Activated CD8-positive, alpha-beta T cell treated with anti-CD3 and anti-CD28 coated beads for 36 hours (primary cell): ENCODE data around the gene CYP2F1. TPM values are rescaled to one million over a fixed set of nuclear protein-coding genes. Genes with fewer than 3 reads are reported as not detected.

ENCODE experiments used
- ATAC-seq: fragments of 200-7000 bp; cut with Tn5 transposase; one replicate; pipeline ENCODE4 v1.10.0; 2021; ENCODE audit warnings: mild to moderate bottlenecking, moderate library complexity
- CTCF ChIA-PET: fragments of 350-600 bp; sonication (Branson Sonifier 250); formaldehyde crosslinking; loops from one replicate; lab custom pipeline; 2021; ENCODE audit warnings: antibody characterized with exemption; lab: Charles Lee
- POLR2A ChIA-PET: fragments of 350-600 bp; sonication (Branson Sonifier 250); formaldehyde crosslinking; loops from one replicate; lab custom pipeline; 2021; ENCODE audit warnings: antibody characterized with exemption; lab: Charles Lee
- DNase-seq: peaks from one replicate; pipeline ENCODE4 v3.0.0-alpha.2; 2020
- H3K27ac Mint-ChIP-seq: one replicate; pipeline ENCODE4 v1.8.0; 2021; ENCODE audit warnings: mild to moderate bottlenecking, mixed read lengths
- H3K27me3 Mint-ChIP-seq: one replicate; pipeline ENCODE4 v1.8.0; 2021; ENCODE audit warnings: mixed read lengths
- H3K36me3 Mint-ChIP-seq: one replicate; pipeline ENCODE4 v1.8.0; 2021; ENCODE audit warnings: low read depth, mixed read lengths
- H3K4me1 Mint-ChIP-seq: one replicate; pipeline ENCODE4 v1.8.0; 2021; ENCODE audit warnings: low read depth, mixed read lengths
- H3K4me3 Mint-ChIP-seq: one replicate; pipeline ENCODE4 v1.8.0; 2021; ENCODE audit warnings: mild to moderate bottlenecking, moderate library complexity, mixed read lengths
- H3K9me3 Mint-ChIP-seq: one replicate; pipeline ENCODE4 v1.8.0; 2021; ENCODE audit warnings: mixed read lengths
- intact Hi-C: fragments of 100-400 bp; cut with micrococcal nuclease; formaldehyde crosslinking; loops from one replicate; pipeline ENCODE4 v1.10.0; 2022
- total RNA-seq, 2 experiments: library from RNA; stranded (reverse); gene quantifications; one replicate each; pipeline ENCODE4 v1.2.3, GENCODE V29; 2021
- TF ChIP-seq, protein P1 (sequence below): fragments of 200-600 bp; IDR thresholded peaks from one replicate; pipeline ENCODE4 v1.8.0; 2022; ENCODE audit warnings: antibody characterized with exemption, mild to moderate bottlenecking

The CYP2F1 gene
- total RNA-seq, 2 experiments from 2014 or later, result not detected

DNA sequence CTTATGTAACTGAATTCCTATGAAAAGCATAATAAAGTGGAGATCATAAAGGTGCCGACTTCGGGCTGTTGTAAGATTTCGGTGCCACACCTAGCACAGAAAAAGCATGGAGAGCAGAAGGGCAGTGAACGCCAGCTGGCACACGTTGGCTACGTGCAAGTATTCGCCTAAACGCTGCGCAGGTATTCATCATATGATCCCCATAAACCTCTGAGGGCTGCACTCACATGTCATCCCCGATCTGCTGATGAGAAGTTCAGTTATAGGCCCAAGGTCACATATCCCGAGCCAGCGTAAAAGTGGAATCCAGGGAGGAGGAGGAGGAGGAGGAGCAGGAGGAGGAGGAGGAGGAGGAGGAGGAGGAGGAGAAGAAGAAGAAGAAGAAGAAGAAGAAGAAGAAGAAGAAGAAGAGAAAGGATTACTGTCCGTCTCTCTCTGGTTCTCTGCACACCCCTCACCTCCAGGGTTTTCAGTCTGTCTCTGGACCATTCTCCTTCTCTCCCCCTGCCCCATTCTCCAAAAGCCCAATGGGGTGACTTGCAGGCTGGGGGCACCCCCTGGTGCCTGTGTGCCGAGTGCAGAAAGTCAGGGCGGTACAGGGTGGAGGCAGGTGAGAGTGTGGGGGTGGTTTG lies 60.2 kb downstream of the CYP2F1 start:
- ChIA-PET CTCF (no interaction called here), POLR2A (no interaction called here)
- no peaks in the 10 kb centered on the region for H3K9me3 Mint-ChIP-seq
- TF ChIP-seq, protein P1, sequence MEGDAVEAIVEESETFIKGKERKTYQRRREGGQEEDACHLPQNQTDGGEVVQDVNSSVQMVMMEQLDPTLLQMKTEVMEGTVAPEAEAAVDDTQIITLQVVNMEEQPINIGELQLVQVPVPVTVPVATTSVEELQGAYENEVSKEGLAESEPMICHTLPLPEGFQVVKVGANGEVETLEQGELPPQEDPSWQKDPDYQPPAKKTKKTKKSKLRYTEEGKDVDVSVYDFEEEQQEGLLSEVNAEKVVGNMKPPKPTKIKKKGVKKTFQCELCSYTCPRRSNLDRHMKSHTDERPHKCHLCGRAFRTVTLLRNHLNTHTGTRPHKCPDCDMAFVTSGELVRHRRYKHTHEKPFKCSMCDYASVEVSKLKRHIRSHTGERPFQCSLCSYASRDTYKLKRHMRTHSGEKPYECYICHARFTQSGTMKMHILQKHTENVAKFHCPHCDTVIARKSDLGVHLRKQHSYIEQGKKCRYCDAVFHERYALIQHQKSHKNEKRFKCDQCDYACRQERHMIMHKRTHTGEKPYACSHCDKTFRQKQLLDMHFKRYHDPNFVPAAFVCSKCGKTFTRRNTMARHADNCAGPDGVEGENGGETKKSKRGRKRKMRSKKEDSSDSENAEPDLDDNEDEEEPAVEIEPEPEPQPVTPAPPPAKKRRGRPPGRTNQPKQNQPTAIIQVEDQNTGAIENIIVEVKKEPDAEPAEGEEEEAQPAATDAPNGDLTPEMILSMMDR, result no peak
- DNase-seq, result no peak
- intact Hi-C loops, result no loop called here
- no peaks in the 10 kb centered on the region for H3K27me3 Mint-ChIP-seq
- no peaks in the 10 kb centered on the region for H3K36me3 Mint-ChIP-seq
- ATAC-seq, result no peak
- peaks cover 10% of the 10 kb centered on the region for H3K4me1 Mint-ChIP-seq
- no peak overlapping the region for H3K4me3 Mint-ChIP-seq
- H3K27ac Mint-ChIP-seq, result no peak overlapping the region

DNA sequence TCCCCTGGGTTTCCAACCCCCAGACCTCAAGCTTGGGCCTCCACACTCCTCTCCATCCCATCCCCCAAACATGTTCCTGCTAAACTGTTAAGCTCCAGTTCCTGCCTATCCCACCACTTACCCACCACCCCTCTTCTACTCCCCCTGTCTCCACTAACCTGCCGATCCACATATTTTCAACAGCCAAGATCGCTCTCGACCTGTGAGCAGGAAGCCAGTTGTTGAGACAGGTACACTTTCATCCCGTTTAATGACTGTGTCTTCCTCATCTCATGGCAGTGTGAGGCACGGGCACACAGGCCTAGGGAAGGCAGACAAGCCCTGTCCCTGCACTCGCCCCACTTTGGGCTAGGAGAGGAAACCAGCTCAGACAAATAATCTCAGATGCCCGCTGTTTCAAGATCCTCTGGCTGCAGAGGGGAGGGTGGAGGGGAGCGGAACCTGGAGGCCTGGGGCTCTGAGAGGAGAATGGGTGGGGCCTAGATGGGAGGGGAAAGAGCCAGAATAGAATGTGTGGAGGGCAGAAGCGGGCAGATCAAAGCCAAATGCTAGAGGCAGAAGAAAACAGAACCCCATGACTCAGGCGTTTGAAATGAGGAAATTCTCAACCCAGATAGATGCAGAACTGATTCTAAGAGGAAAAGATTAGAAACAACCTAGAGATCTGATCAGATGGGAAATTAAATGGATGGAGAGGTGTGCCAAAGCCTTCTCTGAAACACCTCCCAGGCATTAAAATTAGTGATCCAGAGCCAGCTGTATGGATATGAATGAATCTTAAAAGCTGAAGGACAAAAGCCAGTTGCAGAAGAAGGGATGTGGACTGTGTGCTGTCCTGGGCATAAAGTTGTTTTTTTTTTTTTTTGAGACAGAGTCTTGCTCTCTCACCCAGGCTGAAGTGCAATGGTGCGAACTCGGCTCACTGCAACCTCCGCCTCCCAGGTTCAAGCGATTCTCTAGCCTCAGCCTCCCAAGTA lies 61.9 kb downstream of the CYP2F1 start:
- Mint-ChIP-seq H3K9me3 (no peaks in the 10 kb centered on the region), H3K27ac (peak overlapping the region; percentile 29), H3K27me3 (no peaks in the 10 kb centered on the region), H3K4me1 (peaks cover 10% of the 10 kb centered on the region), H3K36me3 (no peaks in the 10 kb centered on the region), H3K4me3 (no peak overlapping the region)
- DNase-seq (peak; percentile 74), ATAC-seq (peak; percentile 100)
- intact Hi-C loops, result no loop called here
- ChIA-PET POLR2A (no interaction called here), CTCF (no interaction called here)
- TF ChIP-seq, protein P1, result no peak

Other genes with a start within 250 kb of the CYP2F1 start
- not detected for gene CYP2A7, start 232.2 kb upstream of the CYP2F1 start, total RNA-seq
- gene CYP2B6, start 123.2 kb upstream of the CYP2F1 start, total RNA-seq, result not detected
- not detected for gene CYP2A13, start 26.0 kb upstream of the CYP2F1 start, total RNA-seq
- not detected for gene CYP2S1, start 78.8 kb downstream of the CYP2F1 start, total RNA-seq
- gene AXL, start 104.8 kb downstream of the CYP2F1 start, total RNA-seq, result under 1 TPM; 0.36 to 0.50 TPM
- gene HNRNPUL1, start 149.9 kb downstream of the CYP2F1 start, total RNA-seq, result 100 to 1,000 TPM; 257 to 259 TPM
- 10 to 100 TPM; 15.9 to 20.4 TPM for gene CCDC97, start 195.7 kb downstream of the CYP2F1 start, total RNA-seq
- gene TGFB1, start 239.5 kb downstream of the CYP2F1 start, total RNA-seq, result 100 to 1,000 TPM; 112 to 123 TPM
- gene B9D2, start 249.7 kb downstream of the CYP2F1 start, total RNA-seq, result 1 to 10 TPM; 3.1 to 5.1 TPM